ENCODE data around the gene STARD5.
A peak's percentile ranks its signal among the peaks of the same experiment; 100 is the strongest.
"Not testable (repeated sequence)": the region's sequence is repeated elsewhere in the genome, so short reads cannot be mapped to it uniquely, and the experiment has no call there.

The STARD5 gene

GRCh38 chr15:81323944-81324881, at the start of gene STARD5:
TSS of gene STARD5 (minus strand) at chr15:81324141. CDS start at chr15:81324099, 42 bp downstream.
- DNase-seq, result peak; percentile 99

GRCh38 chr15:81373176-81373575, 49.2 kb upstream of the STARD5 start:
- DNase-seq, result no peak

GRCh38 chr15:81372575-81372974, 48.6 kb upstream of the STARD5 start:
- DNase-seq, result no peak

GRCh38 chr15:81363718-81364500, 40.0 kb upstream of the STARD5 start:
- DNase-seq, result no peak

- DNase-seq, result no peak
Measured at GRCh38 chr15:81363276-81363675, 39.3 kb upstream of the STARD5 start.

GRCh38 chr15:81362790-81363189, 38.8 kb upstream of the STARD5 start:
- no peak for DNase-seq

- DNase-seq, result no peak
Measured at GRCh38 chr15:81361891-81362290, 38.0 kb upstream of the STARD5 start.

- DNase-seq, result no peak
Measured at GRCh38 chr15:81360491-81360890, 36.5 kb upstream of the STARD5 start.

- DNase-seq, result no peak
Measured at GRCh38 chr15:81358248-81358647, 34.3 kb upstream of the STARD5 start.

- no peak for DNase-seq
Measured at GRCh38 chr15:81357180-81357686, 33.3 kb upstream of the STARD5 start.

GRCh38 chr15:81356252-81356651, 32.3 kb upstream of the STARD5 start:
- DNase-seq, result no peak

- DNase-seq, result no peak
Measured at GRCh38 chr15:81351651-81352050, 27.7 kb upstream of the STARD5 start.

GRCh38 chr15:81349271-81349670, 25.3 kb upstream of the STARD5 start:
- no peak for DNase-seq

GRCh38 chr15:81348691-81349090, 24.8 kb upstream of the STARD5 start:
- DNase-seq, result not testable (repeated sequence)

- no peak for DNase-seq
Measured at GRCh38 chr15:81347910-81348309, 24.0 kb upstream of the STARD5 start.

- no peak for DNase-seq
Measured at GRCh38 chr15:81346611-81347010, 22.7 kb upstream of the STARD5 start.

- no peak for DNase-seq
Measured at GRCh38 chr15:81343371-81343770, 19.4 kb upstream of the STARD5 start.

- no peak for DNase-seq
Measured at GRCh38 chr15:81341351-81341750, 17.4 kb upstream of the STARD5 start.

GRCh38 chr15:81339851-81340250, 15.9 kb upstream of the STARD5 start:
- no peak for DNase-seq

GRCh38 chr15:81339321-81339720, 15.4 kb upstream of the STARD5 start:
- no peak for DNase-seq

- no peak for DNase-seq
Measured at GRCh38 chr15:81338170-81339007, 14.4 kb upstream of the STARD5 start.

GRCh38 chr15:81337713-81338157, 13.8 kb upstream of the STARD5 start:
- DNase-seq, result no peak

GRCh38 chr15:81337241-81337640, 13.3 kb upstream of the STARD5 start:
- no peak for DNase-seq

All from midbrain (tissue), 1 donor.